NCI-H446 treated with DMSO at 0.1 percent for 48 hours (cell line): ENCODE measurements around the gene CES3.
"Not testable (repeated sequence)": the region's sequence is repeated elsewhere in the genome, so short reads cannot be mapped to it uniquely, and the experiment has no call there.

ENCODE experiments used
- DNase-seq: peaks from one replicate; lab custom pipeline; 2025; lab: John Stamatoyannopoulos, UW

CES3 gene

GRCh38 chr16:66970775-66971720 lies 10.0 kb downstream of the CES3 start:
- DNase-seq: no peak

- DNase-seq: no peak
These were observed 11.9 kb downstream of the CES3 start for GRCh38 chr16:66972983-66973382.

GRCh38 chr16:66973716-66974115 lies 12.7 kb downstream of the CES3 start:
- no peak for DNase-seq

GRCh38 chr16:66974156-66974931 lies 13.3 kb downstream of the CES3 start:
- DNase-seq: not testable (repeated sequence)

GRCh38 chr16:66974932-66975246 lies 13.8 kb downstream of the CES3 start:
- not testable (repeated sequence) for DNase-seq

GRCh38 chr16:66975302-66975893 lies 14.3 kb downstream of the CES3 start:
- no peak for DNase-seq

GRCh38 chr16:66976746-66977145 lies 15.7 kb downstream of the CES3 start:
- DNase-seq: no peak

- no peak for DNase-seq
These were observed 16.5 kb downstream of the CES3 start for GRCh38 chr16:66977341-66978113.

- DNase-seq: no peak
These were observed 18.1 kb downstream of the CES3 start for GRCh38 chr16:66979011-66979717.

- no peak for DNase-seq
These were observed 22.0 kb downstream of the CES3 start for GRCh38 chr16:66983033-66983432.

- no peak for DNase-seq
These were observed 23.8 kb downstream of the CES3 start for GRCh38 chr16:66984892-66985311.

GRCh38 chr16:66986559-66986958 lies 25.5 kb downstream of the CES3 start:
- no peak for DNase-seq

- no peak for DNase-seq
These were observed 27.2 kb downstream of the CES3 start, which contains the start of gene CES4A for GRCh38 chr16:66988197-66988788. Gene CES4A, plus strand, starts transcription at chr16:66988589. Its CDS starts 184 bp downstream, at chr16:66988773.

- DNase-seq: no peak
These were observed 30.5 kb downstream of the CES3 start for GRCh38 chr16:66991545-66992077.

GRCh38 chr16:66993558-66993957 lies 32.5 kb downstream of the CES3 start:
- DNase-seq: not testable (repeated sequence)

- no peak for DNase-seq
These were observed 35.4 kb downstream of the CES3 start for GRCh38 chr16:66996324-66996982.

GRCh38 chr16:66996983-66997358 lies 35.9 kb downstream of the CES3 start:
- DNase-seq: no peak

GRCh38 chr16:67000384-67001351 lies 39.6 kb downstream of the CES3 start:
- DNase-seq: no peak

- DNase-seq: no peak
These were observed 40.7 kb downstream of the CES3 start for GRCh38 chr16:67001726-67002125.
